NCI-H345 (cell line): ENCODE results near the gene TIMMDC1.

Source experiments
- DNase-seq: peaks from one replicate; lab custom pipeline; 2025; lab: John Stamatoyannopoulos, UW

TIMMDC1 gene

GRCh38 chr3:119498186-119499011 lies at the start of gene TIMMDC1:
TIMMDC1 (plus strand) TSS chr3:119498547; CDS start chr3:119498734, 187 bp downstream.
- peak; percentile 94 for DNase-seq

- no peak for DNase-seq
Observed at GRCh38 chr3:119453822-119454221, 44.5 kb upstream of the TIMMDC1 start.

GRCh38 chr3:119456469-119456868 lies 41.9 kb upstream of the TIMMDC1 start:
- no peak for DNase-seq

- DNase-seq: no peak
Observed at GRCh38 chr3:119457246-119457645, 41.1 kb upstream of the TIMMDC1 start.

- DNase-seq: peak; percentile 96
Observed at GRCh38 chr3:119463171-119464169, 34.9 kb upstream of the TIMMDC1 start, which contains the start of gene TMEM39A. TMEM39A (minus strand) TSS chr3:119463615; CDS start chr3:119462074, 1,541 bp downstream.

- no peak for DNase-seq
Observed at GRCh38 chr3:119468041-119468440, 30.3 kb upstream of the TIMMDC1 start.

- DNase-seq: no peak
Observed at GRCh38 chr3:119469418-119470189, 28.7 kb upstream of the TIMMDC1 start.

- no peak for DNase-seq
Observed at GRCh38 chr3:119470866-119471265, 27.5 kb upstream of the TIMMDC1 start.

GRCh38 chr3:119481079-119481478 lies 17.3 kb upstream of the TIMMDC1 start:
- DNase-seq: no peak

- DNase-seq: no peak
Observed at GRCh38 chr3:119483101-119483500, 15.2 kb upstream of the TIMMDC1 start.

- DNase-seq: no peak
Observed at GRCh38 chr3:119485563-119485962, 12.8 kb upstream of the TIMMDC1 start.

GRCh38 chr3:119490153-119490552 lies 8.2 kb upstream of the TIMMDC1 start:
- no peak for DNase-seq

- no peak for DNase-seq
Observed at GRCh38 chr3:119492128-119492527, 6.2 kb upstream of the TIMMDC1 start.

GRCh38 chr3:119492810-119493209 lies 5.5 kb upstream of the TIMMDC1 start:
- DNase-seq: no peak

- DNase-seq: no peak
Observed at GRCh38 chr3:119494597-119494996, 3.8 kb upstream of the TIMMDC1 start.

GRCh38 chr3:119497820-119498185 lies 544 bp upstream of the TIMMDC1 start:
- peak; percentile 1 for DNase-seq

GRCh38 chr3:119500265-119500664 lies 1.9 kb downstream of the TIMMDC1 start:
- DNase-seq: no peak

- DNase-seq: no peak
Observed at GRCh38 chr3:119500901-119501300, 2.6 kb downstream of the TIMMDC1 start.

GRCh38 chr3:119506631-119507030 lies 8.3 kb downstream of the TIMMDC1 start:
- no peak for DNase-seq

GRCh38 chr3:119507404-119507803 lies 9.1 kb downstream of the TIMMDC1 start:
- DNase-seq: no peak

- no peak for DNase-seq
Observed at GRCh38 chr3:119508172-119508845, 10.0 kb downstream of the TIMMDC1 start.
